Measurements from ENCODE around the gene KCTD6. TPM values are rescaled to one million over a fixed set of nuclear protein-coding genes. Genes with fewer than 3 reads are reported as not detected.

The KCTD6 gene
- total and polyA plus RNA-seq, 2 of the 8 experiments (the other 6 are each of a cell fraction or from before 2014, with no cell fraction given), result 17.4 to 21.4 TPM

DNA sequence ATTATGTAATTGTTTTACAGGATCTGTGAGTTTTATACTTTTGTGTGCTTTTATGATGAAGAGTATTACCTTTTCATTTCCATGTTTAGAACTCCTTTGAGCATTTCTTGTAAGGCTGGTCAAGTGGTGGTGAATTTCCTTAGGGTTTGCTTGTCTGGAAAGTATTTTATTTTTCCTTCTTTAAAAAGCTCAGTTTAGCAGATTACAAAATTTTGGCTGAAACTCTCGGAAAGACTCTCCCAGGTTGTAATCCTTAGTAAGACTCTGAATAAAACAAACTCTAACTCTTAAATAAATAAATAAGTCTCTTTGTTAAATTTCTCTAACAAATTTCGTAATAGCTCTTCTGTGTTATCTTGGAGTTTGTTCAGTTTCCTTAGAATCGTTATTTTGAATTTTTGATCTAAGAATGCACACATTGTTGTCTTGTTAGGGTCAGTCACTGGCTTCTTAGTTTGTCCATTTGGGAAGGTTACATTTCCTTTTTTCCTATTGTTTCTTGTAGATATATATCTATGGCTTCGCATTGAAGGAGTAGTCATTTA, 59.8 kb downstream of the KCTD6 start:
- Histone ChIP-seq H3K36me3 (ENCODE audit: control insufficient read depth in 2 of 4, insufficient read depth in 4 of 4, low read length in 3 of 4) (no peaks in the 10 kb centered on the region), H3K4me1 (replicated peaks in 1 of 4; ENCODE audit: control insufficient read depth in 3 of 4, insufficient read depth in 4 of 4, low read length in 3 of 4) (peaks cover 0 to 1% (median under 1%) of the 10 kb centered on the region in 4 experiments; a peak in 3 of 7 replicates), H2BK15ac (ENCODE audit: low read length) (no peak overlapping the region), H4K8ac (ENCODE audit: extremely low read depth, insufficient read depth, low read length) (no peak overlapping the region), H4K5ac (ENCODE audit: insufficient read length, low read depth, low read length) (no peak overlapping the region), H3K23ac (ENCODE audit: insufficient read length) (no peak overlapping the region), H3K4me3 (ENCODE audit: extremely low read depth in 1 of 4, insufficient read depth in 2 of 4, low read depth in 3 of 4, low read length in 4 of 4) (no peak overlapping the region), H3K4ac (replicated peaks; ENCODE audit: insufficient read length, low read depth, low read length) (no peak overlapping the region), H3K4me2 (ENCODE audit: insufficient read depth in 1 of 2, low read depth in 2 of 2, low read length in 2 of 2) (no peak overlapping the region), H3K9me3 (ENCODE audit: insufficient read depth in 2 of 2, low read depth in 1 of 2, low read length in 1 of 2) (peaks cover 0 to 5% of the 10 kb centered on the region in 2 experiments; a peak in 2 of 4 replicates), H3K27ac (ENCODE audit: low read depth, low read length) (no peak overlapping the region), H3K56ac (replicated peaks; ENCODE audit: insufficient read length, low read depth, low read length) (no peak overlapping the region), H3K14ac (ENCODE audit: insufficient read length) (no peak overlapping the region), H3K18ac (ENCODE audit: extremely low read depth, low read length) (no peak overlapping the region), H2BK20ac (ENCODE audit: low read length) (no peak overlapping the region), H2BK120ac (replicated peaks; ENCODE audit: low read depth, low read length) (no peak overlapping the region), H3K23me2 (ENCODE audit: low read depth, low read length) (no peaks in the 10 kb centered on the region), H3K27me3 (replicated peaks in 1 of 4; ENCODE audit: control insufficient read depth in 3 of 4, extremely low read depth in 1 of 4, insufficient read depth in 3 of 4, low read length in 3 of 4) (no peaks in the 10 kb centered on the region), H3K79me2 (ENCODE audit: control insufficient read depth in 1 of 2, insufficient read depth in 2 of 2, low read length in 2 of 2) (no peaks in the 10 kb centered on the region), H2BK5ac (ENCODE audit: low read depth, low read length) (no peak overlapping the region), H3K79me1 (ENCODE audit: low read depth, low read length) (no peaks in the 10 kb centered on the region), H2AK5ac (ENCODE audit: low read depth, low read length) (no peak overlapping the region), H2AFZ (ENCODE audit: low read length) (no peak overlapping the region), H3K9ac (replicated peaks in 1 of 4; ENCODE audit: extremely low read depth in 1 of 4, low read depth in 3 of 4, low read length in 3 of 4) (no peak overlapping the region), H4K20me1 (replicated peaks in 1 of 2; ENCODE audit: control insufficient read depth in 1 of 2, insufficient read depth in 2 of 2, low read length in 2 of 2) (no peaks in the 10 kb centered on the region), H2BK12ac (ENCODE audit: low read depth, low read length) (no peak overlapping the region), H4K91ac (replicated peaks; ENCODE audit: insufficient read length, low read length) (no peak overlapping the region)
- DNase-seq (ENCODE audit: low read depth in 1 of 2, low spot score in 2 of 2), result no peak
- WGBS, 2 experiments (ENCODE audit: extremely low coverage in 1 of 2, insufficient coverage in 1 of 2, insufficient read length in 1 of 2, insufficient replicate concordance in 2 of 2, low coverage in 1 of 2, low lambda C conversion rate in 2 of 2, missing lambda C conversion rate in 1 of 2), result 87% methylated on average over 4 of the region's 4 CpGs; no CpG with 5 or more reads in 1 of the 2 experiments
- TF ChIP-seq CBX5 (IDR thresholded peaks at IDR 0.05; ENCODE audit: low read depth, low read length), result no peak
- TF ChIP-seq EGR1 (IDR thresholded peaks at IDR 0.05; ENCODE audit: borderline replicate concordance, low read depth, low read length), result no peak
- TF ChIP-seq CHD2 (IDR thresholded peaks at IDR 0.05; ENCODE audit: low read length), result no peak
- no peak for TF ChIP-seq ZNF274 (IDR thresholded peaks at IDR 0.05; ENCODE audit: borderline replicate concordance, extremely low read depth, low read length)
- no peak for TF ChIP-seq CBX8 (IDR thresholded peaks at IDR 0.05; ENCODE audit: borderline replicate concordance, low read depth, low read length)
- TF ChIP-seq EP300 (IDR thresholded peaks at IDR 0.05; ENCODE audit: borderline replicate concordance in 1 of 2, low read depth in 2 of 2, low read length in 2 of 2), result no peak
- no peak for TF ChIP-seq SP1 (IDR thresholded peaks at IDR 0.05; ENCODE audit: low read depth, low read length)
- ChIA-PET CTCF (ENCODE audit: partially characterized antibody) (interaction anchor here (1.4 kb wide), 1 partner anchor 88 kb away, joined by 3 read pairs; no protein-coding TSS in a partner anchor), POLR2A (ENCODE audit: partially characterized antibody) (no interaction called here)
- no peak for FAIRE-seq
